NB4 (cell line): ENCODE data around the gene MYL3.

Experiments used
- DNase-seq: peaks from one replicate; pipeline ENCODE4 v3.0.0; 2010; ENCODE audit warnings: low read depth
- H3K4me3 ChIP-seq: one replicate; pipeline ENCODE4 v1.5.1; 2011; ENCODE audit warnings: mild to moderate bottlenecking, low read depth, low read length, moderate library complexity
- MAX ChIP-seq: IDR thresholded peaks from 2 replicates; pipeline ENCODE4 v1.6.1; 2011; ENCODE audit warnings: low read depth, low read length
- MYC ChIP-seq: IDR thresholded peaks from 2 replicates; pipeline ENCODE4 v1.6.1; 2011; ENCODE audit warnings: low read depth, low read length
- POLR2A ChIP-seq: IDR thresholded peaks from 2 replicates; pipeline ENCODE4 v1.6.1; 2011; ENCODE audit warnings: mild to moderate bottlenecking; ENCODE audit not compliant: insufficient read length; ENCODE audit errors: extremely low read depth
- TF ChIP-seq, protein P1 (sequence below): IDR thresholded peaks from one replicate; pipeline ENCODE4 v1.5.1; 2012; ENCODE audit warnings: low read depth, low read length

Gene MYL3

DNA sequence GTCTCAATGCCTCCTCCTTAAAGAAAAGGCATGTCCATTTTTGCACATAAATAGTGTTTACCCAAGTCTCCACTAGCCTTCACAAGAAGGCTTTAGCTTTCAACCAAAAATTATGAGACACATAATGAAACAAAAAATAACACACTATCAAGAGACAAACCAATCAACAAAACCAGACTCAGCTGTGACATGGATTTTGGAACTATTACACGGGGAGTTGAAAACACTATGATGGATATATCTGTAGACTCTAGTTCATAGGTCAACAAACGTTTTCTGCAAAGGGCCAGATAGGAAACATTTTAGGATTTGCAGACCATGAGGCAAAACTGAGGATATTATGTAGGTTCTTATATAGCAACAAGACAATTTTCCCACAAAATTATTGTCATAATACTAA lies 24.9 kb downstream of the MYL3 start:
- no peak for TF ChIP-seq MAX
- TF ChIP-seq, protein P1, sequence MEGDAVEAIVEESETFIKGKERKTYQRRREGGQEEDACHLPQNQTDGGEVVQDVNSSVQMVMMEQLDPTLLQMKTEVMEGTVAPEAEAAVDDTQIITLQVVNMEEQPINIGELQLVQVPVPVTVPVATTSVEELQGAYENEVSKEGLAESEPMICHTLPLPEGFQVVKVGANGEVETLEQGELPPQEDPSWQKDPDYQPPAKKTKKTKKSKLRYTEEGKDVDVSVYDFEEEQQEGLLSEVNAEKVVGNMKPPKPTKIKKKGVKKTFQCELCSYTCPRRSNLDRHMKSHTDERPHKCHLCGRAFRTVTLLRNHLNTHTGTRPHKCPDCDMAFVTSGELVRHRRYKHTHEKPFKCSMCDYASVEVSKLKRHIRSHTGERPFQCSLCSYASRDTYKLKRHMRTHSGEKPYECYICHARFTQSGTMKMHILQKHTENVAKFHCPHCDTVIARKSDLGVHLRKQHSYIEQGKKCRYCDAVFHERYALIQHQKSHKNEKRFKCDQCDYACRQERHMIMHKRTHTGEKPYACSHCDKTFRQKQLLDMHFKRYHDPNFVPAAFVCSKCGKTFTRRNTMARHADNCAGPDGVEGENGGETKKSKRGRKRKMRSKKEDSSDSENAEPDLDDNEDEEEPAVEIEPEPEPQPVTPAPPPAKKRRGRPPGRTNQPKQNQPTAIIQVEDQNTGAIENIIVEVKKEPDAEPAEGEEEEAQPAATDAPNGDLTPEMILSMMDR, result no peak
- TF ChIP-seq MYC, result no peak
- TF ChIP-seq POLR2A, result no peak
- H3K4me3 ChIP-seq, result no peak overlapping the region
- no peak for DNase-seq

- TF ChIP-seq MAX (no peak), POLR2A (no peak), MYC (no peak)
- TF ChIP-seq, protein P1, result no peak
- H3K4me3 ChIP-seq, result no peak overlapping the region
- no peak for DNase-seq
Observed at GRCh38 chr3:46835491-46835890, 27.8 kb downstream of the MYL3 start.

DNA sequence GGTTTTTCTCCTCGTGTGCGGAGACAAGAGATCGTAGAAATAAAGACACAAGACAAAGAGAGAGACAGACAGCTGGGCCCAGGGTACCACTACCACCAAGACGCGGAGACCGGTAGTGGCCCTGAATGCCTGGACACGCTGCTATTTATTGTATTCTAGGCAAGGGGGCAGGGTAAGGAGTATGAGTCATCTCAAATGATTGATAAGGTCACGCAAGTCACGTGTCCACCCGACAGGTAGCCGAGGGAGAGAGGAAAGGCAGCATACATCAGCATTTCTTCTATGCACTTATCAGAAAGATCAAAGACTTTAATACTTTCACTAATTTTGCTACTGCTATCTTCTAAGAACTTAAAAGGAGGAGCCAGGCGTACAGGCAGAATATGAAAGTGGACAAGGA lies 28.2 kb downstream of the MYL3 start:
- no peak overlapping the region for H3K4me3 ChIP-seq
- TF ChIP-seq MYC (no peak), MAX (no peak), POLR2A (no peak)
- TF ChIP-seq, protein P1, result no peak
- DNase-seq, result no peak

- H3K4me3 ChIP-seq, result no peak overlapping the region
- TF ChIP-seq MAX, result no peak
- TF ChIP-seq, protein P1, result no peak
- no peak for TF ChIP-seq MYC
- TF ChIP-seq POLR2A, result no peak
- no peak for DNase-seq
Observed at GRCh38 chr3:46833346-46834300, 29.6 kb downstream of the MYL3 start.

- DNase-seq, result no peak
- TF ChIP-seq POLR2A, result no peak
- TF ChIP-seq MAX, result no peak
- TF ChIP-seq, protein P1, result no peak
- TF ChIP-seq MYC, result no peak
- no peak overlapping the region for H3K4me3 ChIP-seq
Observed at GRCh38 chr3:46831841-46832240, 31.4 kb downstream of the MYL3 start.
